ENCODE measurements around the gene BAG5.

Gene BAG5

GRCh38 chr14:103536693-103537092, 25.8 kb downstream of the BAG5 start:
- no peak for TF ChIP-seq CTCF (IDR thresholded peaks at IDR 0.05)
- TF ChIP-seq ZFX (IDR thresholded peaks at IDR 0.05; ENCODE audit: borderline replicate concordance) = no peak
- peak overlapping the region; percentile 2; the same call in 1 of the 2 replicates for H3K27ac ChIP-seq

DNA sequence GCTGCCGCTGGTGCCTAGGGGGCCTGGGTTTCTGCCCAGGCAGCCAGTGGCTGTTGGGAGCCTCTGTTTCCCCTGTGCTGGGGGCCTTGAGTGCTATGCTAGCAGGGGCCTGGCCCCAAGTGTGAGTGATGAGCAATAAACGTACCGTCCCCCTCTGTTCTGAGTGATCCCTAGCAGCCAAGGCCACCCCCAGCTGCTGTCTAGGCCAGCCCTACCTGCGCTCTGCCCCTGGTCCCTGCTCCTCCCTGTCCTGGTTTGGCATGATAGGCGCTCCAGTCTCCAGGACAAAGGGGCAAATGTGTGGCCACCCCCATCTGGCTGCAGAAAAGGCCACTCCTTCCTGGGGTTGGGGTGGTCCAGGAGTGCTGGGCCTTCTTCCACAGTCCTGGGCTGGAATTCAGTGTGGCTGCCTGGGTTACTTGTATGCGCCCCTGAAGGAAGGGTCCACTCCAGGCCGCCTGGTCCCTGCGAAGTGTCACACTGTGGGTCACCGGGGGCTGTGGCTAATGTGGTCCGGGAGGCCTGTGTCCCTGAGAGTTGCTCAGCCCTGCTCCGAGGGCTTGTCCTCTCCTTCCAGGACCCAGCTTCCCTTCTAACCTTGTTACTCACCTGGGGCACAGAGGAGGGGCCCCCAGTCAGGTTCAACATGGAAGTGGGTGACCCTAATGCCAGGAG, 26.4 kb downstream of the BAG5 start:
- TF ChIP-seq ZFX (IDR thresholded peaks at IDR 0.05; ENCODE audit: borderline replicate concordance) (no peak), CTCF (IDR thresholded peaks at IDR 0.05) (no peak)
- peak overlapping the region; percentile 2; the same call in 1 of the 2 replicates for H3K27ac ChIP-seq

DNA sequence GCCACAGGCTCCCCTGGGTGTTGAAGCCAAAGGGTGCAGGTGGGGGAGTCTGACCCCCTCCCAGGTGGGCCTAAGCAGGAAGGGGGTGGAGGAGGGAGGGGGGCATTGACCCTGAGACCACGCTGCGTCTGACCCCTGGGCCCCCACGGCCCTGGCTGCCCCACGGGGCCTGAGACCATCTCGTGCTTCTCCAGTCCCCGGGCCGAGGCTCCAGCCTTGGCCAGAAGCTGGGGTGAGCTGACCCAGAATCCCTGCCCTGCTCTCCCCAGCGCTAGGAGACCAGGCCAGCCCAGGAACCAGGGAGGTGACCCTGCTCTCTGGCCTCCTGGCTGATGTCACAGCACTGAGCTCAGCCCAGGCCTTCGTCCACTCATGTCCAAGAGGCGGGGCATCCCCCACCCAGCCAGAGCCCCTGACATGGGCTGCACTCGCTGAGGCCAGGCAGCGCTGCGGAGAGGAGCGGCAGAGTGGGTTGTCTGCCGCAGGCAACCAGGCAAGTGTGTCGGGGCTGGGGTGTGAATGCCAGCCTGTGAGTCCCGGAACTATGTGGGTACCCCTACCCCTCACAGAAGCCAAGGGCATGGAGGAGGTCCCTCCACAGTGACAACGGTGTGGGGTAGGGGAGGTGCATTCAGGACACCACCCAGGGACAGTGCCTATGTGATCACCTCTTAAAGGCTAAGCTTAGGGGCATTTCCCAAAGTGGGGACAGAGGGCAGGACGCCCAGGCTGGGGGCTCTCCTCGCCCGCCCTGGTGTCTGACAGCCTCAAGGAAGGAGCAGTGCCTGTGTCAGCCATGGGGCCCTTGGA, 27.2 kb downstream of the BAG5 start:
- TF ChIP-seq ZFX (IDR thresholded peaks at IDR 0.05; ENCODE audit: borderline replicate concordance) = no peak
- no peak for TF ChIP-seq CTCF (IDR thresholded peaks at IDR 0.05)
- no peak overlapping the region for H3K27ac ChIP-seq

DNA sequence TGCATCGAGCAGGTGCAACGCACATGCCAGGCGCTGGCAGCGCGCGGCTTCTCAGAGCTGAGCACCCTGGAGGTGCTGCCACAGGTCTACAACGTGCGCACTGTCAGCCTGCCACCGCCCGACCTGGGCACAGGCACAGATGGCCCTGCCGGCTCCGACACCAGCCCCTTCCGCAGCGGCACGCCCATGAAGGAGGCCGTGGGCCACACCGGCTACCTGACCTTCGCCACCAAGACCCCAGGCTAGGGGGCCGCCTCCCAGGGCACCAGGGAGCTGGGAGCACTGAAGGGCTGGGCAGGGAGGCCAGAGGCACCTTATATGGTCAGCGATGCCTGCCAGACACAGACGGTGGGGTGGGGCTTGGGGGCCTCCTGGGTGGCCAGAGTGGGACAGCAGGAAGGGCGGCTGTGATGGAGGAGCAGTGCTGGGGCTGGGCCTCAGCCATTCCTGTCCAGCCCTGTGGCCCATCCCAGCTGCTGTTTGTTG, 27.8 kb downstream of the BAG5 start:
- TF ChIP-seq ZFX (IDR thresholded peaks at IDR 0.05; ENCODE audit: borderline replicate concordance) = no peak
- TF ChIP-seq CTCF (IDR thresholded peaks at IDR 0.05) = no peak

DNA sequence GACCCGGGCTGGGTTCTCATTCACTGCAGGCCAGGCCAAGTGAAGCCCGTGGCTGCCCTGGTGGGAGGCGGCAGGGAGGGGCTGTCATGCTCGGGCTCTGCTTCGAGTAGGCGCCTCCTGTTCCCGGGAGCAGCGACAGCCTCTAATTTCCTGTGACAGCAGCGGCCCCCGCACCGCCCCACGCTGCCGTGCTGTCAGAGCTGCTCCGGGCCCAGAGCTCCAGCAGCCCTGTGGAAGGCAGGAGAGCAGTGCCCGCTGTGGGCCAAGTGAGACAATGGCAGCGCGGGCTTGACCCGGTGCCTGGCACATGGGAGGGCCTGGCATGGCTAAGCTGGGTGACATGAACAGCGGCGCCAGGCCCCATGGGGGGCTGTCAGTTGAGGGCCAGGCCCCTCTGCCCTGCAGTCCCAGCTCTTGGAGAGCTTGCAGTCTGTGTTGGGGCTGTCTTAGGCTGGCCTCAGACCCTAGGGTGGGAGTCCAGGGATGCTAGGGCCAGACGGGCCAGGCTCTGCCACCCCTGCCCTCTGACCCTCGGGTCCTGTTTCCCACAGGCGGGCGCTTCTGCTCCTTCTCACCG, 28.4 kb downstream of the BAG5 start:
- no peak overlapping the region for H3K27ac ChIP-seq
- no peak for TF ChIP-seq ZFX (IDR thresholded peaks at IDR 0.05; ENCODE audit: borderline replicate concordance)
- no peak for TF ChIP-seq CTCF (IDR thresholded peaks at IDR 0.05)

More for the DNA sequence above, 27.8 kb downstream of the BAG5 start:
- H3K27ac ChIP-seq = no peak overlapping the region

GRCh38 chr14:103533137-103533998, 29.1 kb downstream of the BAG5 start:
- TF ChIP-seq CTCF (IDR thresholded peaks at IDR 0.05) = no peak
- no peak for TF ChIP-seq ZFX (IDR thresholded peaks at IDR 0.05; ENCODE audit: borderline replicate concordance)
- no peak overlapping the region for H3K27ac ChIP-seq
